Measurements from ENCODE around the gene CYP4F2.

CYP4F2 gene

GRCh38 chr19:15828121-15828610 is 69.7 kb downstream of the CYP4F2 start:
- no peak for TF ChIP-seq CTCF (IDR thresholded peaks at IDR 0.05; ENCODE audit: insufficient read depth, low read depth, low read length, missing control alignments)

More at GRCh38 chr19:15828121-15828610, 69.7 kb downstream of the CYP4F2 start:
- peak; percentile 17 for DNase-seq (ENCODE audit: low read depth)
- no peak overlapping the region for H3K4me3 ChIP-seq (ENCODE audit: low read length)

Data from epithelial cell of esophagus (primary cell).